SK-N-MC (cell line): Measurements from ENCODE around the gene NNAT.

Source experiments
- EZH2 ChIP-seq: fragments of 200-600 bp; sonication (generic); IDR thresholded peaks from one replicate; pipeline ENCODE4 v1.6.1; 2017; ENCODE audit warnings: antibody characterized with exemption
- POLR2AphosphoS5 ChIP-seq: IDR thresholded peaks from 2 replicates; pipeline ENCODE4 v1.6.1; 2012; ENCODE audit warnings: mild to moderate bottlenecking, low read depth, low read length, borderline replicate concordance

DNA sequence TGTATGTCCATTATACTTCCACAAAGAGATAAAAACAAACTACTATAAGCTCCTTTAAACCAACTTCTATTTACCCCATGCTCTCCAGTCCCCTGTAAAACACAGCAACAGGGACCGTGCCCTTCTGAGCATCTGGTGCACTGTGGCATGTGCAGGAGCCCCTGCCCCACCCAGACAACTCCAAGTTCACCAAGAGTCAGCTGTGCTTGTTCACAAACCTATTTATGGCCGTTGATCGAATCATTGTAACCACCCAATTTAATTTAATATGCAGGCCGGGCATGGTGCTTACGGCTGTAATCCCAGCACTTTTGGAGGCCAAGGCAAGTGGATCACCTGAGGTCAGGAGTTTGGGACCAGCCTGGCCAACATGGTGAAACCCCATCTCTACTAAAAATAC, 20.3 kb downstream of the NNAT start:
- no peak for TF ChIP-seq EZH2
- no peak for TF ChIP-seq POLR2AphosphoS5
